ENCODE measurements around the gene STMND1. TPM values are rescaled to one million over a fixed set of nuclear protein-coding genes. Genes with fewer than 3 reads are reported as not detected.
A peak's percentile ranks its signal among the peaks of the same experiment; 100 is the strongest.

The STMND1 gene
- under 1 TPM in 2 of 4 donors, not detected in 2; 0.27 to 0.36 TPM for total RNA-seq
- 1 to 10 TPM in 1 of 3 donors, under 1 TPM in 1, not detected in 1; 0.83 to 2.1 TPM for polyA plus RNA-seq

DNA sequence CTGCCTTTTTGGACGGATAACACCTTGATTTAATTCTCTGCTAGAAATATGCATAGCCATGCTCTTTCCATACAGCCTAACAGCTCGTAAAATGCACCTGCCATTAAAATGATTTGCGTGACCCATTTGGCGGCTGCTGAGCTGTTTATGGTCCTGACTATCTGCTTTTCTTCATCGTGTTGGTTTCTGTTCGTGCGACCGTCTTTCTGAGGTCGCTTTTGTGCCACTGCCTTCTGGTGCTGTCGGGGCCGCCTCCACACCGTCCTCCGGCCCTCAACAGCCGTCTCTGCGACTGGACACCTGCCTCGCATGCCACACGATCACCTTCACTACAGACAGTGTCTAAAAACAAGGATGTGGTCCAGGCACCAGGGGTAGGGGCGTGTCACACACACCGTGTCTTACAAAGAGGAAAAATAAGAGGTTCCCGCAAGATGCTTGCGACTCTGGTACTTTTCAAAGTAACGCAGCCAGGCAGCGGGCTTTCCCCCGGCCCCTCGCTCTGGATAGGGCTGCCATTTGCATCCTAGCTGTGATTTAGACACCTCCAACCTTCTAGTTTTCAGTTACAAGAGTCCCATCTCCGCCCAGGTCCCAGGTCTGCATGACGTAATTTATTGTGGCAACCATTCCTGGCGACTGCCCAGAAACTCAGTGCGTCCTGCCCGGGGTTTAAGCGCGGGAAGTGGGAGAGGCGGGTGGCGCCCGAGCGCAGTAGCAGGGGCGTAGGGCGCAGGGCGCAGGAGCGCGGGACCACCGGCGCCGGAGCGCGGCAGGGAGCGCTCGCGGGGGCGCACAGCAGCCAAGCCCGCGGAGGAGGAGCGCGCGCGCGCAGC, at the start of gene STMND1:
Gene STMND1, plus strand, starts transcription at position 629 of the 836 bp plus-strand sequence. CDS start 208 bp downstream, outside the sequence.
- intact Hi-C loops (cut with DNase I), result no loop called here
- no peaks in the 10 kb centered on the region for H3K36me3 ChIP-seq
- no peaks in the 10 kb centered on the region for H3K9me3 ChIP-seq
- H3K4me1 ChIP-seq, result peaks cover 0 to 16% (median 13%) of the 10 kb centered on the region in 4 donors
- TF ChIP-seq POLR2AphosphoS5 (IDR thresholded peaks at IDR 0.05) (no peak), POLR2A (IDR thresholded peaks at IDR 0.05) (no peak), EP300 (IDR thresholded peaks at IDR 0.05) (no peak)
- TF ChIP-seq, protein P1, sequence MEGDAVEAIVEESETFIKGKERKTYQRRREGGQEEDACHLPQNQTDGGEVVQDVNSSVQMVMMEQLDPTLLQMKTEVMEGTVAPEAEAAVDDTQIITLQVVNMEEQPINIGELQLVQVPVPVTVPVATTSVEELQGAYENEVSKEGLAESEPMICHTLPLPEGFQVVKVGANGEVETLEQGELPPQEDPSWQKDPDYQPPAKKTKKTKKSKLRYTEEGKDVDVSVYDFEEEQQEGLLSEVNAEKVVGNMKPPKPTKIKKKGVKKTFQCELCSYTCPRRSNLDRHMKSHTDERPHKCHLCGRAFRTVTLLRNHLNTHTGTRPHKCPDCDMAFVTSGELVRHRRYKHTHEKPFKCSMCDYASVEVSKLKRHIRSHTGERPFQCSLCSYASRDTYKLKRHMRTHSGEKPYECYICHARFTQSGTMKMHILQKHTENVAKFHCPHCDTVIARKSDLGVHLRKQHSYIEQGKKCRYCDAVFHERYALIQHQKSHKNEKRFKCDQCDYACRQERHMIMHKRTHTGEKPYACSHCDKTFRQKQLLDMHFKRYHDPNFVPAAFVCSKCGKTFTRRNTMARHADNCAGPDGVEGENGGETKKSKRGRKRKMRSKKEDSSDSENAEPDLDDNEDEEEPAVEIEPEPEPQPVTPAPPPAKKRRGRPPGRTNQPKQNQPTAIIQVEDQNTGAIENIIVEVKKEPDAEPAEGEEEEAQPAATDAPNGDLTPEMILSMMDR (IDR thresholded peaks at IDR 0.05), result no peak
- DNase-seq, result peak; percentile 74
- H3K4me3 ChIP-seq, result peak within 1 kb of the TSS; percentile 13 to 50 (median 44)
- H3K27me3 ChIP-seq, result peaks cover 0 to 3% (median 0%) of the 10 kb centered on the region in 3 donors
- H3K27ac ChIP-seq, result peak within 1 kb of the TSS in 2 of 4 donors; percentile 25 to 39
- WGBS, 2 donors, result 2 to 3% methylated on average over 57 of the region's 57 CpGs

DNA sequence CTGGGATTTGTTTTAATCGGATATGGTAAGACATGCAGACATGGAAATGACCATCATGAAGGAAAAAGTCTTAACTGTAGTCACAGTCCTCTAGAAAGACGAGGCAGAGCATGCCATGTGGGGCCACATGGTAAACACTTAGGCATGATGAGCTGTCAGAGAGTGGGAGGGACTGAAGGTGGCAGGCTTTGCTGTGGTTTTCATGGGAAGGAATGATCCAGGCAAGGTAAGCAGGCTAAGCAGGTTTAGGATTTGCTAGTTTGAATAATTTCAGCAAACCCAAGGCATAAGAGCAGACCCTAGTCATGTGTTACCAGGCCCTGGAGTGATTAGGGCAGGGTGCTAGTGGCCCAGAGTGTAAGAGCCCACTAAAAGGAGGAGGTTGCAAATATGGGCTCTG, 47.2 kb upstream of the STMND1 start:
- H3K9me3 ChIP-seq, result no peaks in the 10 kb centered on the region
- no peak overlapping the region for H3K27ac ChIP-seq
- H3K4me1 ChIP-seq, result no peaks in the 10 kb centered on the region
- 84 to 85% methylated on average over 2 of the region's 2 CpGs for WGBS, 2 donors
- no peak overlapping the region for H3K4me3 ChIP-seq
- no peak for DNase-seq
- TF ChIP-seq, protein P1 (IDR thresholded peaks at IDR 0.05), result no peak
- TF ChIP-seq POLR2A (IDR thresholded peaks at IDR 0.05) (no peak), EP300 (IDR thresholded peaks at IDR 0.05) (no peak), POLR2AphosphoS5 (IDR thresholded peaks at IDR 0.05) (no peak)
- H3K27me3 ChIP-seq, result no peaks in the 10 kb centered on the region
- H3K36me3 ChIP-seq, result no peaks in the 10 kb centered on the region
- intact Hi-C loops (cut with DNase I), result loop anchor here (5.0 kb wide), 1 partner anchor 33 kb away; no protein-coding TSS in a partner anchor

DNA sequence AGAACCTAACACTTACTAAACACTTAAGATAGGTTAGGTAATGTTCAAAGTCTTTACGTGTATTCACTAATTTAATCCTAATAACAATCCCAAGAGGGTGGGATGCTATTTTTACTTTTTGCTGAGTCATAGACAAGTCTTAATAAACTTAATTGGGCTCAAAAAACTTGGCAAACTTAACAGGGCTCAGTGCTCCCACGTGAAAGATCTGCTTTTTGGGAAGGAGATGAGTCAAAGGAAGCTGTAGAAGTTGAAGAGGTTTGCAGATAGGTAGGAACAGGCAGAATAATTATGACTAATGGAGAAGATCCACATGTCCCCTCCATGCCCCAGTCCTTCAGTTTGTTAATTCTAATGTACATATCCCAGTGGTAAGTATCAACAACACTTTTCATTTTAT, 44.5 kb upstream of the STMND1 start:
- 63 to 71% methylated on average over 2 of the region's 2 CpGs for WGBS, 2 donors
- no peaks in the 10 kb centered on the region for H3K9me3 ChIP-seq
- no peaks in the 10 kb centered on the region for H3K36me3 ChIP-seq
- DNase-seq, result no peak
- H3K4me1 ChIP-seq, result no peaks in the 10 kb centered on the region
- no peak overlapping the region for H3K27ac ChIP-seq
- no peak overlapping the region for H3K4me3 ChIP-seq
- no peaks in the 10 kb centered on the region for H3K27me3 ChIP-seq
- TF ChIP-seq POLR2AphosphoS5 (IDR thresholded peaks at IDR 0.05), result no peak
- TF ChIP-seq, protein P1 (IDR thresholded peaks at IDR 0.05), result no peak
- TF ChIP-seq POLR2A (IDR thresholded peaks at IDR 0.05), result no peak
- no peak for TF ChIP-seq EP300 (IDR thresholded peaks at IDR 0.05)
- intact Hi-C loops (cut with DNase I), result no loop called here

DNA sequence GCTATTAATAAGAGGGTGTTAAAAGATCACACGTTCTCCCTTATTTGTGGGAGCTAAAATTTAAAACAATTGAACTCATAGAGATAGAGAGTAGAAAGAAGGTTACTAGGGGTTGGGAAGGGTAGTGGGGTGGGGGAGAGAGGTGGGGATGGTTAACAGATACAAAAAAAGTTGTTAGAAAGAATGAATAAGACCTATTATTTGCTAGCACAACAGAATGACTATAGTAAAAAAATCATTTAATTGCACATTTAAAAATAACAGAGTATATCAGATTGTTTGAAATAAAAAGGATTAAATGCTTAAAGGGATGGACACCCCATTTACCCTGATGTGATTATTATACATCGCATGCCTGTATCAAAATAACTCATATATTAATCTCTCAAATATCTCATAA, 43.3 kb upstream of the STMND1 start:
- Histone ChIP-seq H3K4me3 (no peak overlapping the region), H3K36me3 (no peaks in the 10 kb centered on the region), H3K4me1 (no peaks in the 10 kb centered on the region), H3K27me3 (no peaks in the 10 kb centered on the region), H3K27ac (no peak overlapping the region), H3K9me3 (no peaks in the 10 kb centered on the region)
- no peak for DNase-seq
- TF ChIP-seq POLR2A (IDR thresholded peaks at IDR 0.05), result no peak
- no peak for TF ChIP-seq POLR2AphosphoS5 (IDR thresholded peaks at IDR 0.05)
- TF ChIP-seq, protein P1 (IDR thresholded peaks at IDR 0.05), result no peak
- TF ChIP-seq EP300 (IDR thresholded peaks at IDR 0.05), result no peak
- 82 to 89% methylated on average over 2 of the region's 2 CpGs for WGBS, 2 donors
- intact Hi-C loops (cut with DNase I), result no loop called here

Data from sigmoid colon (tissue), 7 donors.